Hematopoietic multipotent progenitor cell (in vitro differentiated cells): ENCODE measurements around the gene LCA5. TPM values are rescaled to one million over a fixed set of nuclear protein-coding genes. Genes with fewer than 3 reads are reported as not detected.
"Not testable (repeated sequence)": the region's sequence is repeated elsewhere in the genome, so short reads cannot be mapped to it uniquely, and the experiment has no call there.

Experiments used
- DNase-seq, 3 donors: peaks; one replicate each; pipeline ENCODE4 v3.0.0-alpha.2; 2011 to 2015; ENCODE audit warnings: low read depth in 2 of 3, low spot score in 2 of 3
- total RNA-seq: library from RNA; depleted of rRNA; stranded (reverse); fragments of >200 nt; gene quantifications from one replicate; pipeline ENCODE4 v1.2.3, GENCODE V29; 2012

The LCA5 gene
- total RNA-seq, 1 donor, result 0.81 TPM

GRCh38 chr6:79538106-79538971, 1.1 kb upstream of the LCA5 start:
- no peak for DNase-seq

GRCh38 chr6:79536585-79536953, 661 bp downstream of the LCA5 start:
- peak in 1 of 3 donors; percentile 37 for DNase-seq

- not testable (repeated sequence) for DNase-seq
Measured at GRCh38 chr6:79529567-79529966, 7.7 kb downstream of the LCA5 start.

GRCh38 chr6:79526897-79527296, 10.3 kb downstream of the LCA5 start:
- DNase-seq, result no peak

GRCh38 chr6:79525272-79526100, 11.7 kb downstream of the LCA5 start:
- DNase-seq, result no peak

GRCh38 chr6:79524065-79524464, 13.2 kb downstream of the LCA5 start:
- no peak for DNase-seq

GRCh38 chr6:79522609-79523008, 14.6 kb downstream of the LCA5 start:
- no peak for DNase-seq

GRCh38 chr6:79520534-79520933, 16.7 kb downstream of the LCA5 start:
- no peak for DNase-seq

- DNase-seq, result peak in 1 of 3 donors; percentile 23
Measured at GRCh38 chr6:79518842-79519241, 18.4 kb downstream of the LCA5 start.

- no peak for DNase-seq
Measured at GRCh38 chr6:79515436-79515835, 21.8 kb downstream of the LCA5 start.

- DNase-seq, result no peak
Measured at GRCh38 chr6:79513111-79513510, 24.1 kb downstream of the LCA5 start.

- no peak for DNase-seq
Measured at GRCh38 chr6:79512014-79512413, 25.2 kb downstream of the LCA5 start.

GRCh38 chr6:79510707-79511106, 26.5 kb downstream of the LCA5 start:
- DNase-seq, result no peak

GRCh38 chr6:79506251-79506650, 31.0 kb downstream of the LCA5 start:
- DNase-seq, result no peak

GRCh38 chr6:79504372-79504771, 32.9 kb downstream of the LCA5 start:
- no peak for DNase-seq

- no peak for DNase-seq
Measured at GRCh38 chr6:79498842-79499241, 38.4 kb downstream of the LCA5 start.

GRCh38 chr6:79495246-79495645, 42.0 kb downstream of the LCA5 start:
- DNase-seq, result no peak

GRCh38 chr6:79494841-79495240, 42.4 kb downstream of the LCA5 start:
- no peak for DNase-seq

GRCh38 chr6:79470728-79471127, 66.5 kb downstream of the LCA5 start:
- DNase-seq, result no peak

GRCh38 chr6:79469376-79470246, 67.6 kb downstream of the LCA5 start:
- no peak for DNase-seq

GRCh38 chr6:79468587-79468986, 68.6 kb downstream of the LCA5 start:
- no peak for DNase-seq
